Activated CD8-positive, alpha-beta T cell treated with anti-CD3 and anti-CD28 coated beads for 36 hours (primary cell): ENCODE measurements around the gene FOXP4. TPM values are rescaled to one million over a fixed set of nuclear protein-coding genes. Genes with fewer than 3 reads are reported as not detected.

Experiments used
- ATAC-seq: fragments of 200-7000 bp; cut with Tn5 transposase; one replicate; pipeline ENCODE4 v1.10.0; 2021; ENCODE audit warnings: mild to moderate bottlenecking, moderate library complexity
- CTCF ChIA-PET: fragments of 350-600 bp; sonication (Branson Sonifier 250); formaldehyde crosslinking; loops from one replicate; lab custom pipeline; 2021; ENCODE audit warnings: antibody characterized with exemption; lab: Charles Lee
- POLR2A ChIA-PET: fragments of 350-600 bp; sonication (Branson Sonifier 250); formaldehyde crosslinking; loops from one replicate; lab custom pipeline; 2021; ENCODE audit warnings: antibody characterized with exemption; lab: Charles Lee
- DNase-seq: peaks from one replicate; pipeline ENCODE4 v3.0.0-alpha.2; 2020
- H3K27ac Mint-ChIP-seq: one replicate; pipeline ENCODE4 v1.8.0; 2021; ENCODE audit warnings: mild to moderate bottlenecking, mixed read lengths
- H3K27me3 Mint-ChIP-seq: one replicate; pipeline ENCODE4 v1.8.0; 2021; ENCODE audit warnings: mixed read lengths
- H3K36me3 Mint-ChIP-seq: one replicate; pipeline ENCODE4 v1.8.0; 2021; ENCODE audit warnings: low read depth, mixed read lengths
- H3K4me1 Mint-ChIP-seq: one replicate; pipeline ENCODE4 v1.8.0; 2021; ENCODE audit warnings: low read depth, mixed read lengths
- H3K4me3 Mint-ChIP-seq: one replicate; pipeline ENCODE4 v1.8.0; 2021; ENCODE audit warnings: mild to moderate bottlenecking, moderate library complexity, mixed read lengths
- H3K9me3 Mint-ChIP-seq: one replicate; pipeline ENCODE4 v1.8.0; 2021; ENCODE audit warnings: mixed read lengths
- CTCF ChIP-seq: fragments of 200-600 bp; IDR thresholded peaks from one replicate; pipeline ENCODE4 v1.8.0; 2022; ENCODE audit warnings: antibody characterized with exemption, mild to moderate bottlenecking
- intact Hi-C: fragments of 100-400 bp; cut with micrococcal nuclease; formaldehyde crosslinking; loops from one replicate; pipeline ENCODE4 v1.10.0; 2022
- total RNA-seq, 2 experiments: library from RNA; stranded (reverse); gene quantifications; one replicate each; pipeline ENCODE4 v1.2.3, GENCODE V29; 2021

Gene FOXP4
- total RNA-seq, 2 experiments from 2014 or later = 11.0 to 11.8 TPM

DNA sequence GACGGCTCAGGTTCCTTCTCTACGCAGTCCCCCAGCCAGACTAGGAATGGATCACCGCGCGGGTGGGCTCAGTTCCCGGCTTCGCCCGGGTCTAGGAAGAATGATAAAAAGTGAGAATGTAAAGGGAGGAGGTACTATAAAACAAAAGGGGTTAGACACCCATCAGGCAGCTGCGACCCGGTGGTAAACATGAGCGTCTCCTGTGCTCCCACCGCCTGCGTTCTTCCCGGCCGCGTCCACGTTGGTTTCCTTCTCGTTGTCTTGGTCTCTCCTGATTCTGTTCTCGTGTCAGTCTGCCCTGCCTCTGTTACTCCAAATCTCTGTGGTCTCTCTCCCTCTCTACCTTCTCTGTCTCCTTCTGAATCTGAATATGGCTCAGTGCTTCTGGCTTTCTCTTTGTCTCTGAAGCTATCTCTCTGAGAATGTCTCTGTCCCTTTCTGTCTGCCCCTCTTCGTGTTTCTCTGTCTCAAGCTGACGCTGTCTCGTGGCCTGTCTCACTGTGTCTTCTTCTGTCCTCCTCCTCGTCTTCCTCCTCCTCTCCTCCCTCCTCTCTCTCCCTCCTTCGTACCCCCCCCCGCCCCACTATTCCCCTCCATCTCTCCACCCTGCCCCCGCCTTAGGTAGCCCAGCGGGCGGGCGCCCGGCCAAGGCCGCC, 41.6 kb upstream of the FOXP4 start:
- no peaks in the 10 kb centered on the region for H3K36me3 Mint-ChIP-seq
- no peak for ATAC-seq
- intact Hi-C loops = no loop called here
- peaks cover 15% of the 10 kb centered on the region for H3K4me1 Mint-ChIP-seq
- no peak for DNase-seq
- no peak overlapping the region for H3K27ac Mint-ChIP-seq
- no peak for TF ChIP-seq CTCF
- POLR2A ChIA-PET = no interaction called here
- peak overlapping the region; percentile 57 for H3K4me3 Mint-ChIP-seq
- no peaks in the 10 kb centered on the region for H3K9me3 Mint-ChIP-seq
- H3K27me3 Mint-ChIP-seq = peaks cover 64% of the 10 kb centered on the region
- CTCF ChIA-PET = interaction anchor here (0.9 kb wide), 1 partner anchor 20 kb away, joined by 3 read pairs; no protein-coding TSS in a partner anchor

DNA sequence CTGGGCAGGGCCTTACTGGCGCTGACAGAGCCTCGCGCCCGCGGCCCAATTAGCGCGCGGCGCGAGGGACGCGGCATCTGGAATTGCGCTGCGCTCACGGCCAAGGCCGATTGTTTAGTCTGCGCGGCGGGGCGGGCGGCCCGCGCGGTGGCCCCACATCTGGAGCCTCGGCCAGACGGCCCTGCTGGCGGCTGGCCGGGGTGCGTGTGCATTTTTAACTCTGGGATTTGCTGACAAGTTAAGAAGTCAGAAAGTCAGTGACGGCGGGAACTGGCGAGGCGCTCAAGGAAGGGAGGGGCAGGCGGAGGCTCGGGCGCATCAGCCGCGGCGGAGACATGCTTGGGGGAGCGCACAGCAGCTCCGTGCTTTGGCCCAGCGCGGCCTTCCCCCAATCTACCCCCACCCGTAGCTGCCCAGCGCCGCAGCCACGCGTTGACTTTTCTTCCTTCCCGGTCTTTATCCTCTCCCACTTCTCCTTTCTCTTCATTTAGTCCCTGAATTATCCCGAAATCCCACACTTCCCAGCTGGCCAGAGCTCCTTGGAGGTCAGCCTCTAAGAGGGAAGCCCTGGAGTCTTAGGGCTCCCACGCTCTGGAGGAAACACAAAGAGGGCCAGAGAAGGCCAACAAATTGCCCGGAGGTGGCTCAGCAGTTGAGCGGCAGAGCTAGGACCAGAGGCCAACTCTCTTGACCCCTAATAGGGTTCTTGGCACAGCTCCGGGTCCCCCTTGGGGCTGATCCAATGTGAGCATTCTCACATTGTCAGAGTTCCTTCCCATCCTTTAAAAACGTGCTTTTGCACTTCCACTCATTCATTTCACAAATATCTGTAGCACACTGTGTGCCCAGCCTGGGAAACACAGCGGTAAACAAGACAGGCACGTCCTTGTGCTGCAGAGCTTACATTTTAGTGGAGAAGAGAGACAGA, 40.8 kb upstream of the FOXP4 start:
- ATAC-seq (peak; percentile 41), DNase-seq (peak; percentile 44)
- Mint-ChIP-seq H3K27me3 (peaks cover 64% of the 10 kb centered on the region), H3K4me3 (peak overlapping the region; percentile 18), H3K36me3 (no peaks in the 10 kb centered on the region), H3K9me3 (no peaks in the 10 kb centered on the region), H3K4me1 (peaks cover 15% of the 10 kb centered on the region), H3K27ac (no peak overlapping the region)
- CTCF ChIA-PET = interaction anchor here (1.4 kb wide), 1 partner anchor 81 kb away, joined by 5 read pairs; no protein-coding TSS in a partner anchor
- POLR2A ChIA-PET = interaction anchor here (0.7 kb wide), 1 partner anchor 24 kb away, joined by 4 read pairs; no protein-coding TSS in a partner anchor
- TF ChIP-seq CTCF = no peak
- intact Hi-C loops = no loop called here

GRCh38 chr6:41508479-41508878, 37.7 kb upstream of the FOXP4 start:
- H3K4me1 Mint-ChIP-seq = peaks cover 9% of the 10 kb centered on the region
- no peaks in the 10 kb centered on the region for H3K9me3 Mint-ChIP-seq
- ChIA-PET CTCF (interaction anchor here (1.9 kb wide), 1 partner anchor 84 kb away, joined by 5 read pairs; no protein-coding TSS in a partner anchor), POLR2A (interaction anchor here (0.7 to 1.3 kb wide), 2 partner anchors 61 to 82 kb away, joined by 3 to 4 read pairs; no protein-coding TSS in a partner anchor)
- TF ChIP-seq CTCF = no peak
- H3K27ac Mint-ChIP-seq = no peak overlapping the region
- DNase-seq = no peak
- H3K27me3 Mint-ChIP-seq = peaks cover 42% of the 10 kb centered on the region
- ATAC-seq = no peak
- H3K36me3 Mint-ChIP-seq = no peaks in the 10 kb centered on the region
- intact Hi-C loops = no loop called here
- no peak overlapping the region for H3K4me3 Mint-ChIP-seq

DNA sequence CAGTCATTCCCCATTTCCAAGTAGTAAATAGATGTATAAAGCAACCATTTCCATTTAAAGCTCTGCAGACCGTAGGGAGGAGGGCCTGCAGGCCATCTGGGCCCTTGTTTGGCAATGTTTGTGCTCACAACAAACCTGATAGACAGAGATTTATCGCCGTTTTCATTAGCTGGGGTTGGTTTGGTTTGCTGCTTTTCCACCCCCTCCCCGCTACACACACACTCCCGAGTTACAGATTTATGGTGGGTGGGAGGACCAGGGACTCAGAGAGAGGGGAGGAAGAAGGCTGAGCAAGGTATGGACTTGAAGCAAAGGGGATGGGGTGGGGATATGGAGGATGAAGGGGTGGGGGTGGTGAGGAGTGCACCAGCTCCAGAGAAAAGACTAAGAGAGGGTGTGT, 36.6 kb upstream of the FOXP4 start:
- no peak for ATAC-seq
- POLR2A ChIA-PET = no interaction called here
- Mint-ChIP-seq H3K27ac (no peak overlapping the region), H3K9me3 (no peaks in the 10 kb centered on the region), H3K36me3 (no peaks in the 10 kb centered on the region), H3K4me1 (peaks cover 3% of the 10 kb centered on the region), H3K4me3 (no peak overlapping the region), H3K27me3 (peaks cover 36% of the 10 kb centered on the region)
- TF ChIP-seq CTCF = no peak
- no peak for DNase-seq
- intact Hi-C loops = no loop called here
- CTCF ChIA-PET = no interaction called here
